Measurements from ENCODE around the gene PLEKHA8.

The PLEKHA8 gene

GRCh38 chr7:30027740-30028215 lies 434 bp upstream of the PLEKHA8 start:
- Histone ChIP-seq H3K4me2 (peak overlapping the region; percentile 89 to 97 (median 92)), H3K27me3 (no peaks in the 10 kb centered on the region), H3K4me1 (peaks cover 38 to 65% (median 55%) of the 10 kb centered on the region in 10 experiments), H3K27ac (peak overlapping the region in 8 of 11 experiments; percentile 60 to 81 (median 76); a peak in 12 of 22 replicates), H3K9me3 (replicated peaks in 1 of 11) (0 out of 22 replicates have a peak, but pooled peaks cover 0 to 7% (median 0%) of the 10 kb centered on the region in 11 experiments), H3K9ac (peak overlapping the region; percentile 75 to 88 (median 85); a peak in 21 of 22 replicates), H3K4me3 (peak overlapping the region; percentile 88 to 97 (median 93)), H4K20me1 (peaks cover 0 to 39% (median 26%) of the 10 kb centered on the region in 11 experiments; a peak in 15 of 22 replicates), H3K36me3 (peaks cover 0 to 6% (median 0%) of the 10 kb centered on the region in 11 experiments; a peak in 4 of 22 replicates)
- no peak for TF ChIP-seq Cebpa-rat (IDR thresholded peaks at IDR 0.05)

DNA sequence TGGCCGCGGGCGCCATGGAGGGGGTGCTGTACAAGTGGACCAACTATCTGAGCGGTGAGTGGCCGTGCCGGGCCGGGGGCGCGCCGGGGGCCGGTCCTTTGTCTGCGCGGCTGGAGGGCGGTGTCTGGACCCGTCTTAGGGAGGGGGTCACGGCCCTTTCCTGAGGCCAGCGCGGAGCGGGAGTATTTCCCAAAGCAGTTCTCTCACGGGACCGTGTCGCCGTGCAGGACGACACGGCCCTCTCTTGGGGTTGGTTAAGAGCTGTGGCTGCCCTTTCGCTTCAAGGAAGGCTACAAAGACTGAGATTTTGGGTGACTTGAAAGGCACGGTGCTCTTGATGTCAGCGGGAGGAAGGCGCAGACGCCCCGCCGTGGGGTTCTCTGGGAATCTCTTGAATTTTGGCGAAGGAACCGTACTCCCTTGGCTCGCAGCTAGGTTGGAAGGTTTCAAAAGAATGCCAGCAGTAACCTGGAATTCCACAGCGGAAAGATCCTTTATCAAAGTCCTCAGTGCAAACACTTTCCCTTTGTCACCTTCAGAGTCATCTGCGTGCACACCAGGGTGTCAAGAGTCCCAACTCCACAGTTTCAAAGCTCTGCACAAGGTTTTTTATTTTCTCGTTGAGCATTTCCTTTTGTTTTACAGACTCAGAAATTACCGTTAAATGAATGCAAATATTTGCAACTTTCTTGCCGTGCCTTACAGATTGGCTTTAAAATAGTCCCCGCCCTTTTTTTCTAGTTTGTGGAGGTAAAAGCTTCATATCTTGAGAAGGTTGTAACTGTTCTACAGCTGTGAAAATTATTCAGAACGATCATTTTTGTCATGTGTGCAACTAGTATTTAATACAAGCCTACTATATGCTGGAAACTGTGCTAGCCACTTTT lies 780 bp downstream of the PLEKHA8 start:
- Histone ChIP-seq H3K4me1 (peaks cover 39 to 63% (median 55%) of the 10 kb centered on the region in 10 experiments), H3K4me3 (peak overlapping the region; percentile 88 to 97 (median 93)), H3K36me3 (peaks cover 0 to 12% (median under 1%) of the 10 kb centered on the region in 11 experiments; a peak in 7 of 22 replicates), H3K9ac (peak overlapping the region; percentile 75 to 88 (median 85)), H3K4me2 (peak overlapping the region; percentile 87 to 97 (median 92)), H3K27ac (peak overlapping the region; percentile 60 to 81 (median 77)), H3K9me3 (replicated peaks in 1 of 11) (0 out of 22 replicates have a peak, but pooled peaks cover 0 to 2% (median 0%) of the 10 kb centered on the region in 11 experiments), H4K20me1 (peaks cover 0 to 41% (median 27%) of the 10 kb centered on the region in 11 experiments; a peak in 15 of 22 replicates), H3K27me3 (no peaks in the 10 kb centered on the region)
- no peak for TF ChIP-seq Cebpa-rat (IDR thresholded peaks at IDR 0.05)

- H3K36me3 ChIP-seq = peaks cover 0 to 19% (median 5%) of the 10 kb centered on the region in 11 experiments; a peak in 7 of 22 replicates
- peaks cover 39 to 56% (median 49%) of the 10 kb centered on the region in 10 experiments for H3K4me1 ChIP-seq
- H3K4me3 ChIP-seq = peak overlapping the region; percentile 88 to 97 (median 93)
- TF ChIP-seq Cebpa-rat (IDR thresholded peaks at IDR 0.05) = no peak
- H3K4me2 ChIP-seq = peak overlapping the region; percentile 87 to 97 (median 92)
- H4K20me1 ChIP-seq = peaks cover 0 to 41% (median 27%) of the 10 kb centered on the region in 11 experiments; a peak in 15 of 22 replicates
- H3K9me3 ChIP-seq (replicated peaks in 1 of 11) = no peaks in the 10 kb centered on the region
- no peak overlapping the region; a peak in 1 of 22 replicates for H3K27ac ChIP-seq
- no peaks in the 10 kb centered on the region for H3K27me3 ChIP-seq
- H3K9ac ChIP-seq = peak overlapping the region; percentile 75 to 88 (median 85); a peak in 19 of 22 replicates
Observed at GRCh38 chr7:30029696-30030095, 1.5 kb downstream of the PLEKHA8 start.

- no peak for TF ChIP-seq Cebpa-rat (IDR thresholded peaks at IDR 0.05)
- H3K4me2 ChIP-seq = peak overlapping the region; percentile 1 to 63 (median 42); a peak in 16 of 22 replicates
Observed at GRCh38 chr7:30032310-30033125, 4.3 kb downstream of the PLEKHA8 start.

GRCh38 chr7:30034501-30034900 lies 6.3 kb downstream of the PLEKHA8 start:
- H3K36me3 ChIP-seq = peaks cover 0 to 28% (median 8%) of the 10 kb centered on the region in 11 experiments; a peak in 7 of 22 replicates
- peaks cover 19 to 33% (median 28%) of the 10 kb centered on the region in 10 experiments for H3K4me1 ChIP-seq
- peaks cover 0 to 35% (median 27%) of the 10 kb centered on the region in 11 experiments; a peak in 17 of 22 replicates for H4K20me1 ChIP-seq
- H3K4me2 ChIP-seq = no peak overlapping the region
- no peak overlapping the region for H3K9ac ChIP-seq
- H3K27ac ChIP-seq = no peak overlapping the region
- no peaks in the 10 kb centered on the region for H3K27me3 ChIP-seq
- no peak overlapping the region for H3K4me3 ChIP-seq
- peaks cover 0 to 4% (median 0%) of the 10 kb centered on the region in 11 experiments; a peak in 2 of 22 replicates for H3K9me3 ChIP-seq (replicated peaks in 1 of 11)
- TF ChIP-seq Cebpa-rat (IDR thresholded peaks at IDR 0.05) = no peak

More at GRCh38 chr7:30032310-30033125, 4.3 kb downstream of the PLEKHA8 start:
- Histone ChIP-seq H3K9me3 (replicated peaks in 1 of 11) (no peaks in the 10 kb centered on the region), H3K9ac (no peak overlapping the region), H3K4me1 (peaks cover 25 to 38% (median 35%) of the 10 kb centered on the region in 10 experiments), H3K4me3 (no peak overlapping the region), H3K27ac (no peak overlapping the region), H3K36me3 (peaks cover 0 to 25% (median 8%) of the 10 kb centered on the region in 11 experiments; a peak in 7 of 22 replicates), H3K27me3 (no peaks in the 10 kb centered on the region), H4K20me1 (peaks cover 0 to 41% (median 27%) of the 10 kb centered on the region in 11 experiments; a peak in 16 of 22 replicates)

- peaks cover 0 to 18% (median 11%) of the 10 kb centered on the region in 11 experiments; a peak in 12 of 22 replicates for H4K20me1 ChIP-seq
- peaks cover 0 to 35% (median 15%) of the 10 kb centered on the region in 11 experiments; a peak in 14 of 22 replicates for H3K36me3 ChIP-seq
- no peak overlapping the region for H3K27ac ChIP-seq
- H3K9ac ChIP-seq = no peak overlapping the region
- H3K9me3 ChIP-seq (replicated peaks in 1 of 11) = peaks cover 2 to 16% (median 13%) of the 10 kb centered on the region in 11 experiments; a peak in 20 of 22 replicates
- no peaks in the 10 kb centered on the region for H3K27me3 ChIP-seq
- no peak for TF ChIP-seq Cebpa-rat (IDR thresholded peaks at IDR 0.05)
- no peak overlapping the region for H3K4me3 ChIP-seq
- H3K4me1 ChIP-seq = peaks cover 8 to 16% (median 11%) of the 10 kb centered on the region in 10 experiments; a peak in 19 of 20 replicates
- no peak overlapping the region for H3K4me2 ChIP-seq
Observed at GRCh38 chr7:30036220-30036619, 8.0 kb downstream of the PLEKHA8 start.

DNA sequence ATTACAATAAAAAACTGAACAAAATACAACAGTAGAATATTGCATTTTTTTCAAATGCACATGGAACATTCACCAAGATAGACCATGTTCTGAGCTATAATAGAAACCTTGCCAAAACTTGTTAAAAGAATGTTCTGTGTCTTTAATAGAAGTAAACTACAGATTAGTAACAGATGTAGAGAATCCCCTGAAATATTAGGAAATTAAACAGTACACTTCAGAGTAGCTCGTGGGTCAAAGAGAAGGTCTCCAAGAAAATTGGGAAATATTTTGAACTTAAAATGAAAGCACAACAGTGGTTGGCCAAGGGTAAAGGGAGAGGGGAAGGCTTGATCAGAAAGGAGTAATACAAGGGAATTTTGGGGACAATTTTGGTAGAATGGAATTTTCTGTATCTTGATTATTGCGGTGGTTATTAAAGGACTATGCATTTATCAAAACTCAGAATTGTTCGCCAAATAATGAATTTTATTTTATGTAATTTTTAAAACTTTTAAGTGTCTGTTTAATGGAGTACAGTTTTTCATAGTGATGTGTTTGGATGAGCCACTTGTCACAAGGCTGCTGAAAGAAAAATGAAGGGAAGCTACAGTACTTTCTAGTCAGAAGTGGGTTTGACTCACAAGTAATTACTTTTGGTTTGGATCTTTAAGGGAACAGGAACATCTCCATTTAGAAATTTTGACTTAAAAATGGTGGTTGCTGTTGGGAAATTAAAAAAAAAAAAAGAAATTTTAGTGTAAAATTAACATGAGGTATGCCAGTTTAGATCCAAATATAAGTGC lies 10.2 kb downstream of the PLEKHA8 start:
- no peak overlapping the region for H3K4me3 ChIP-seq
- H3K9ac ChIP-seq = no peak overlapping the region
- H3K36me3 ChIP-seq = peaks cover 13 to 51% (median 34%) of the 10 kb centered on the region in 11 experiments; a peak in 21 of 22 replicates
- no peaks in the 10 kb centered on the region; a peak in 2 of 22 replicates for H4K20me1 ChIP-seq
- H3K27me3 ChIP-seq = no peaks in the 10 kb centered on the region
- H3K27ac ChIP-seq = no peak overlapping the region
- peaks cover 15 to 36% (median 33%) of the 10 kb centered on the region in 11 experiments; a peak in 21 of 22 replicates for H3K9me3 ChIP-seq (replicated peaks in 1 of 11)
- no peak for TF ChIP-seq Cebpa-rat (IDR thresholded peaks at IDR 0.05)
- H3K4me2 ChIP-seq = no peak overlapping the region
- peaks cover 0 to 6% (median 0%) of the 10 kb centered on the region in 10 experiments; a peak in 2 of 20 replicates for H3K4me1 ChIP-seq

All from BLaER1 treated with 17β-estradiol and CSF1 and Interleukin-3, amounts not matched to agents 10 nM and 100 nM (cell line).